ENCODE results near the gene GMPS. TPM values are rescaled to one million over a fixed set of nuclear protein-coding genes. Genes with fewer than 3 reads are reported as not detected.

Gene GMPS
- polyA plus RNA-seq, 3 donors: 14.3 to 43.4 (median 27.4) TPM

GRCh38 chr3:155872904-155873646 lies 2.6 kb downstream of the GMPS start:
- peaks cover 0 to 3% of the 10 kb centered on the region in 2 donors for H3K36me3 Mint-ChIP-seq

GRCh38 chr3:155876037-155876436 lies 5.6 kb downstream of the GMPS start:
- Histone ChIP-seq H3K36me3 (replicated peaks in 1 of 2; ENCODE audit: control insufficient read depth in 1 of 2, insufficient read depth in 2 of 2, low read length in 2 of 2) (no peaks in the 10 kb centered on the region), H4K20me1 (ENCODE audit: insufficient read depth, low read length) (peaks cover 17% of the 10 kb centered on the region)
- intact Hi-C loops (cut with micrococcal nuclease): loop anchor here in 1 of 2 donors (10.0 kb wide), 1 partner anchor 71 kb away; the partner anchor contains the start of gene C3orf33

More at GRCh38 chr3:155872904-155873646, 2.6 kb downstream of the GMPS start:
- no peak overlapping the region for H3K9ac ChIP-seq (ENCODE audit: insufficient read depth, low read length, poor library complexity, severe bottlenecking)
- WGBS (ENCODE audit: insufficient coverage): 42% methylated on average over 3 of the region's 8 CpGs
- no peak overlapping the region for H2AFZ ChIP-seq (ENCODE audit: insufficient read depth, low read depth, low read length, poor library complexity, severe bottlenecking)
- peaks cover 13% of the 10 kb centered on the region for H4K20me1 ChIP-seq (ENCODE audit: insufficient read depth, low read length)
- Mint-ChIP-seq H3K4me3 (no peak overlapping the region), H3K27me3 (ENCODE audit: low read depth in 3 of 3) (peaks cover 0 to 2% (median 0%) of the 10 kb centered on the region in 3 donors), H3K27ac (peak overlapping the region in 5 of 7 donors; percentile 16 to 69 (median 45)), H3K4me1 (peaks cover 29% of the 10 kb centered on the region), H3K9me3 (no peaks in the 10 kb centered on the region)
- peaks cover 23 to 30% of the 10 kb centered on the region in 2 donors for H3K4me1 ChIP-seq (ENCODE audit: control insufficient read depth in 1 of 2, insufficient read depth in 2 of 2, low read length in 2 of 2)
- H3K9me3 ChIP-seq (replicated peaks in 1 of 2; ENCODE audit: control insufficient read depth in 1 of 2, insufficient read depth in 1 of 2, low read length in 2 of 2): no peaks in the 10 kb centered on the region
- H3K27ac ChIP-seq (ENCODE audit: low read depth in 1 of 2, low read length in 2 of 2): peak overlapping the region in 1 of 2 donors; percentile 50
- no peaks in the 10 kb centered on the region for H3K36me3 ChIP-seq (replicated peaks in 1 of 2; ENCODE audit: control insufficient read depth in 1 of 2, insufficient read depth in 2 of 2, low read length in 2 of 2)
- no peaks in the 10 kb centered on the region for H3K27me3 ChIP-seq (ENCODE audit: control insufficient read depth in 2 of 2, insufficient read depth in 2 of 2, low read length in 2 of 2)
- intact Hi-C loops (cut with micrococcal nuclease): loop anchor here (5.0 to 10.0 kb wide), 2 partner anchors 66 to 68 kb away; partner anchors contain the start of gene C3orf33 (in 2 of the 2)
- DNase-seq: peak in 2 of 3 donors; percentile 22 to 47
- peaks cover 75% of the 10 kb centered on the region for H3K79me2 ChIP-seq (ENCODE audit: insufficient read depth, low read length)
- H3K4me3 ChIP-seq (replicated peaks in 1 of 3; ENCODE audit: low read depth in 2 of 3, low read length in 3 of 3): peak overlapping the region in 1 of 3 experiments; percentile 98
- peak overlapping the region; percentile 23 for H3K4me2 ChIP-seq (replicated peaks; ENCODE audit: extremely low read depth, low read length, poor library complexity, severe bottlenecking)
- TF ChIP-seq CTCF (IDR thresholded peaks at IDR 0.05): no peak

More at GRCh38 chr3:155876037-155876436, 5.6 kb downstream of the GMPS start:
- Histone ChIP-seq H3K9me3 (replicated peaks in 1 of 2; ENCODE audit: control insufficient read depth in 1 of 2, insufficient read depth in 1 of 2, low read length in 2 of 2) (no peaks in the 10 kb centered on the region), H3K79me2 (ENCODE audit: insufficient read depth, low read length) (peaks cover 100% of the 10 kb centered on the region), H2AFZ (ENCODE audit: insufficient read depth, low read depth, low read length, poor library complexity, severe bottlenecking) (no peak overlapping the region), H3K4me2 (replicated peaks; ENCODE audit: extremely low read depth, low read length, poor library complexity, severe bottlenecking) (no peak overlapping the region), H3K27me3 (ENCODE audit: control insufficient read depth in 2 of 2, insufficient read depth in 2 of 2, low read length in 2 of 2) (no peaks in the 10 kb centered on the region), H3K4me1 (ENCODE audit: control insufficient read depth in 1 of 2, insufficient read depth in 2 of 2, low read length in 2 of 2) (peaks cover 17 to 24% of the 10 kb centered on the region in 2 donors), H3K9ac (ENCODE audit: insufficient read depth, low read length, poor library complexity, severe bottlenecking) (no peak overlapping the region), H3K4me3 (replicated peaks in 1 of 3; ENCODE audit: low read depth in 2 of 3, low read length in 3 of 3) (no peak overlapping the region), H3K27ac (ENCODE audit: low read depth in 1 of 2, low read length in 2 of 2) (no peak overlapping the region)
- Mint-ChIP-seq H3K4me1 (peaks cover 37% of the 10 kb centered on the region), H3K9me3 (no peaks in the 10 kb centered on the region), H3K4me3 (no peak overlapping the region), H3K36me3 (peaks cover 0 to 3% of the 10 kb centered on the region in 2 donors), H3K27ac (peak overlapping the region in 1 of 7 donors; percentile 37), H3K27me3 (ENCODE audit: low read depth in 3 of 3) (peaks cover 0 to 5% (median 0%) of the 10 kb centered on the region in 3 donors)
- DNase-seq: no peak
- WGBS (ENCODE audit: insufficient coverage): 80% methylated on average over 1 of the region's 3 CpGs
- TF ChIP-seq CTCF (IDR thresholded peaks at IDR 0.05): no peak

All from CD14-positive monocyte (primary cell).